Occipital lobe (tissue), 2 donors: ENCODE data around the gene CRISP2. TPM values are rescaled to one million over a fixed set of nuclear protein-coding genes. Genes with fewer than 3 reads are reported as not detected.

Experiments used
- DNase-seq: peaks from one replicate; lab custom pipeline; 2025; lab: John Stamatoyannopoulos, UW
- total RNA-seq: library from RNA; depleted of rRNA; stranded (reverse); fragments of >200 nt; gene quantifications from one replicate; pipeline ENCODE4 v1.2.3, GENCODE V29; 2014

CRISP2 gene
- total RNA-seq, 1 donor from 2014 or later = not detected

GRCh38 chr6:49662231-49662891 lies 51.0 kb downstream of the CRISP2 start:
- no peak for DNase-seq

- no peak for DNase-seq
Observed at GRCh38 chr6:49653942-49654341, 59.4 kb downstream of the CRISP2 start.

- DNase-seq = no peak
Observed at GRCh38 chr6:49653438-49653837, 59.9 kb downstream of the CRISP2 start.

- no peak for DNase-seq
Observed at GRCh38 chr6:49651239-49651638, 62.1 kb downstream of the CRISP2 start.

- DNase-seq = no peak
Observed at GRCh38 chr6:49649988-49650387, 63.4 kb downstream of the CRISP2 start.

- no peak for DNase-seq
Observed at GRCh38 chr6:49648036-49648435, 65.3 kb downstream of the CRISP2 start.

- DNase-seq = no peak
Observed at GRCh38 chr6:49647476-49647875, 65.9 kb downstream of the CRISP2 start.

GRCh38 chr6:49646942-49647341 lies 66.4 kb downstream of the CRISP2 start:
- no peak for DNase-seq

- DNase-seq = no peak
Observed at GRCh38 chr6:49646130-49646824, 67.1 kb downstream of the CRISP2 start.

- DNase-seq = no peak
Observed at GRCh38 chr6:49645139-49645538, 68.2 kb downstream of the CRISP2 start.

Other genes starting within 250 kb of the CRISP2 start
- not detected for gene GLYATL3, start 213.6 kb downstream of the CRISP2 start, total RNA-seq
- 1.2 TPM for gene C6orf141, start 162.9 kb downstream of the CRISP2 start, total RNA-seq
- gene RHAG, start 76.7 kb downstream of the CRISP2 start, total RNA-seq = not detected
- 0.16 TPM for gene CRISP3, start 30.8 kb upstream of the CRISP2 start, total RNA-seq
- not detected for gene PGK2, start 73.7 kb upstream of the CRISP2 start, total RNA-seq
- gene CRISP1, start 153.0 kb upstream of the CRISP2 start, total RNA-seq = not detected